Stimulated activated CD8-positive, alpha-beta memory T cell treated with anti-CD3 and anti-CD28 coated beads, Interleukin-15, amount 100 ng/mL, for 48 hours (primary cell): ENCODE results near the gene ANO7.
"Not testable (repeated sequence)": the region's sequence is repeated elsewhere in the genome, so short reads cannot be mapped to it uniquely, and the experiment has no call there.

Experiments
- DNase-seq, 2 donors: peaks; one replicate each; pipeline ENCODE4 v3.0.0-alpha.2; 2020; ENCODE audit warnings: low read depth in 2 of 2

ANO7 gene

GRCh38 chr2:241191081-241191480, 2.6 kb downstream of the ANO7 start:
- no peak for DNase-seq

DNA sequence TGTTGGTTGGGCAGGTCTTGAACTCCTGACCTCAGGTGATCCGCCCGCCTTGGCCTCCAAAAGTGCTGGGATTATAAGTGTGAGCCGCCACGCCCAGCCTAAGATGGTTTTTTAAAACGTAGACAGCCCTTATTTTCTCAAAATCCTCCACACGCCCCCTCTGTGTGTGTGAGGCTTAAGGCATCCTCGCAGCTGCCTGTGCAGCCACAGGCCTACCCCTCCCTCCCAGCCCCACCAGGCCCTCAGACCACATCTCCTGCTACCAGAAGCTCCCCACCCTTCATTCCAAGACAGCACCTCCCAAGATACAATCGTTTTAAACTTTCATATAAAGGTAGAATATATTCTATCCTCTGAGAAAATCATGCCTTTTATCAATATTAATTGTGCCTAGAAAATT, 4.8 kb downstream of the ANO7 start:
- DNase-seq: no peak

- no peak for DNase-seq
Observed at GRCh38 chr2:241194811-241195210, 6.3 kb downstream of the ANO7 start.

DNA sequence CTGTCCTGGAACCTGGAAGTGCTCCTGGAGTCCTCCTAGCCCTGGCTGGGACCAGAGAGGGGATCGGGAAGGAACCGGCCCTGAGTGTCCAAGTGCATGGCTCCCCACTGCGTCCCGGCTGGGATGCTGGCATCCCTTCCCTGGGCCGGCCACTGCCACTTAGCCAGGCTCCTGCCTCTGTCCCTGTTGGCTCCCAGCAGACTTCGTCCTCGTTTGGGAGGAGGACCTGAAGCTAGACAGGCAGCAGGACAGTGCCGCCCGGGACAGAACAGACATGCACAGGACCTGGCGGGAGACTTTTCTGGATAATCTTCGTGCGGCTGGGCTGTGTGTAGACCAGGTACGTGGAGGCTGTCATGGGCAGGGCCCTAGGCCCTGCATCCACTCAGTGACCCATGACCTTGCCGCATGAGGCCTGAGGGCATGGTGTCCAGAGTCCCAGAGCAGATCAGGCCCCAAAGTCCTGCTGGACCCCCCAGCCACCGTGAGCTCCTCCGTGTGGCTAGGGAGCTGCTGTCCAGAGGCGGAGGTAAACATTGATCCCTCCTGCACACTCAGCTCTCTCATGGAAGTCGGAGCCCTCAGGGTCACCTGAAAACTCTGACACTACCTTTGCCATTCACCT, 7.1 kb downstream of the ANO7 start:
- DNase-seq: no peak

DNA sequence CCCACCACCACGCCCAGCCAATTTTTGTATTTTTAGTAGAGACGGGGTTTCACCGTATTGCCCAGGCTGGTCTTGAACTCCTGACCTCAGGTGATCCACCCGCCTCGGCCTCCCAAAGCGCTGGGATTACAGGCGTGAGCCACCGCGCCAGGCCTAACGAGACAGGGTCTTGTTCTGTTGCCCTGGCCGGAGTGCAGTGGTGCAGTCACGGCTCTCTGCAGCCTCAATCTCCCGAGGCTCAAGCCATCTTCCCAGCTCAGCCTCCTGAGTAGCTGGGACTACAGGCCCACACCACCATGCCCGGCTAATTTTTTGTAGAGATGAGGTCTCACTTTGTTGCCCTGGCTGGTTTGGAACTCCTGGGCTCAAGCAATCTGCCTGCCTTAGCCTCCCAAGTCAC, 8.8 kb downstream of the ANO7 start:
- DNase-seq: not testable (repeated sequence)

DNA sequence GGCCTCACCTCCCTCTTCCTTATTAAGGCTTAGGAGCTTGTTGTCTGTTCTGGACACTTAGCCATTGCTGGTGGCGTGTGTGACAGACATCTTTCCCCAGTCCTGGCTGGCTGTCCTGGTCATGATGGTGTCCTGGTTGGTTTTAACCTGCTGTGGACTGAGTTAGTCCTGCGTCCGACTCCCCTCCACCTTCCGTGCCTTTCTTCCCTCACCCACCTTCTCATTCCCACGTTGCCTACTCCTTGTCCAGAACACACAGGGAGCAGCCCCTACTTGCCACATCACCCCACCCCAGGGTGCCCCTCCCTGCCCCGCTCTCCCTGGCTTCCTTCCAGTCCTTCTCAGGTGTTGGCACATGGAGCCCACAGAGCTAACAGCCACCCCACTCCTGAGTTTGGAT, 9.5 kb downstream of the ANO7 start:
- DNase-seq: no peak

GRCh38 chr2:241198381-241199279, 10.2 kb downstream of the ANO7 start:
- DNase-seq: no peak

- no peak for DNase-seq
Observed at GRCh38 chr2:241199286-241199685, 10.8 kb downstream of the ANO7 start.

- DNase-seq: no peak
Observed at GRCh38 chr2:241199897-241200821, 11.7 kb downstream of the ANO7 start.

DNA sequence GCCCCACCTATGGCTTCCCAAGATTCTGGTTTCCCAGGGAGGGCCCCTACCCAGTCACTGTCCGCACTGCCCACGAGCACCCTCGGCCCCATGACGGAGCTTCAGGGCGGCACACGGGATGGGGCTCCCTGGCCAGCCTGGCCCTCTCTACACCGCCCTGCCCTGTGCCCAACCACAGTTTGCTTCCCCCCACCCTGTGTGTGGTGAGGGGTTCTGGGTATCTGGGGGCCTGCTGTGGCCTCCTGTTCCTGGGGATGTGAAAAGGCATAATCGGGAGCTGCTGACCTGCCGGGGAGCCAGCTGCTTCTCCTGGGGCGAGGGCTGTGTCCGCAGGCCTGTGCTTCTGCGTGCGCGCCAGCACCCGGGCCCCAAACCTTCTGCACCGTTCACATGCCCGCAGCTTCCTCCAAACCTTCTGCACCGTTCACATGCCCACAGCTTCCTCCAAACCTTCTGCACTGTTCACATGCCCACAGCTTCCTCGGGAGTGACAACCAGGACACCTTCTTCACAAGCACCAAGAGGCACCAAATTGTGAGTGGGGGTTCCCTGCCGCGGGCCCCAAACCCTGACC, 12.4 kb downstream of the ANO7 start:
- no peak for DNase-seq

GRCh38 chr2:241201445-241202267, 13.2 kb downstream of the ANO7 start:
- DNase-seq: no peak

DNA sequence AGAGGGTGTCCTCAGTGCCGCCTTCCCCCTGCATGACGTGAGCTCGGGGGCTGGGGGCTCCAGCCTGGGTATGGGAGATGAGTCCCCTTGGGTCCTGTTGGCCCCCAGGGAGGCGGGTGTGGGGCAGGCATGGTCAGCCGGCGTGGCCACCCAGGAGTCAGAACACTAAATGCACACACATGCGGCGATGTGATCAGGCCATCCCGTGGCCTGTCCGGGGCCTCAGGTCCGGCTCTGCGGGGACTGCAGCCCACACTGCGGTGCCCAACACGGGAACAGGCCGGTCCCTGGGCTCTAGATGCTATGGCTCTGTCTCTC, 13.8 kb downstream of the ANO7 start:
- DNase-seq: no peak

DNA sequence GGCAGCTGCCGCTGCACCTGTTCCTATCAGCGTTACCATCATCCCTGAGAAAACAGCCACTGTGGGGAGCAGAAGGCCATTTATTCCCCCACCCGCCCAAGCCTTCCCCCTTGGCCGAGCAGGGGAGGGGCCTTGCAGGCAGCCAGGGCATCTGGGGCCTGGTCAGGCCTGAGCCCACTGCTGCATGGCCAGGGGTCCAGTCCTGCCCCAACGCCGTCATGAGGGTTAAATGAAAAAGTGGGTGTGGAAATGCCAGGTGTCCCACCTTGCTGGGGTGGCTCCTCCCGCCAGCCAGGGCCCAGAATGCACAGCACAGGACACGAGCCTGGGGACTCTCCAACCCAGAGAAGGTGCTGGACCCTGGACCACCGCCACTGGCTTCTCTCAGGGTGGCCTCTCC, 14.2 kb downstream of the ANO7 start:
- DNase-seq: no peak

DNA sequence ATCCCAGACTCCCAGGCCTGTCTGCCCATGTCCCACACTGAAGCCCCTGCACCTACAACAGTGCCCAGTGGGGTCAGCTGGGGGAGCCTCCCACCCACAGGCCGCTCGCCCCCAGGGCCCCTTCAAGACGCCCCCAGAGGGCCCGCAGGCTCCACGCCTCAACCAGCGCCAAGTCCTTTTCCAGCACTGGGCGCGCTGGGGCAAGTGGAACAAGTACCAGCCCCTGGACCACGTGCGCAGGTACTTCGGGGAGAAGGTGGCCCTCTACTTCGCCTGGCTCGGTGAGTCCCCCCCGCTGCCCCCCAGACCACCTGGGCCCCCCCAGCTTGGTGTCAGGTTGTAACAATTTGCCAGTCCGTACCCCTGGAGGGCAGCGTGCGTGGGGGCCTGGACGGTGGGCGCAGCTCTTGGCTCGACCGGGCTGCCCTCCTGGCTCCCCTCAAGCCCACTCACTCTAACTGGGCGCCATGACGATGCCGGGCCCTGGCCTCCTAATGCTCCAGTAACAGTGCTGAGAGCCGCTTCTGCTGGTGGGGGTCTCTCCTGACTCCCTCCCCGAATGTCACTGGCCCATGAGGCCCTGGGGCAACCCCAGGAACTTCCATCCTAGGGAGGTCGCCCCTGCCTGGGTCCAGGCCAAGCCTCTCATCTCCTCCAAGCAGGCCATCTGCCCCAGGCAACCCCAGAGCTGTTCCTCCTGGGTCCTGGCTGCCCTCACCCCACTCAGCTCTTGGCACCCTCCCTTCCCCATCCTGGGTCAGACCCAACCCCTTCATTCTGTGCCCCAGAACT, 14.9 kb downstream of the ANO7 start:
- DNase-seq: no peak

GRCh38 chr2:241204010-241204384, 15.5 kb downstream of the ANO7 start:
- no peak for DNase-seq

DNA sequence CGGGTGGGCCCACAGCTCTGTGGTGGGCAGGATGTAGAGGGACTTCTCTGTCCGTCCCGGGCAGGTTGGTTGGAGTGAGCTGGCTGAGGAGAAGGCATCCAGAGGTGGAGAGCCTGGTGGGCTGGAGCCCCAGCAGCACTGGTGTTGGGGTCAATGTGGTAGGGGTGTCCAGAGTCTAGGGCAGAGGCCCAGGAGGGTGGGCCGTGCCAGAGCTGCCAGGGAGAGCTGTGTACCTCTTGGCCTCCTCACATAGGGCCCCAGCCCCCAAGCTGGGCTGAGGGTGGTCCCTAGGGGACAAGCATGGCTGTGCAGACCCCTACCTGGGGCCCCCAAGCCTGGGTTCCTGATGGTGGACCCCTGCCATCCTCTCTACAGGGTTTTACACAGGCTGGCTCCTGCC, 16.0 kb downstream of the ANO7 start:
- no peak for DNase-seq

DNA sequence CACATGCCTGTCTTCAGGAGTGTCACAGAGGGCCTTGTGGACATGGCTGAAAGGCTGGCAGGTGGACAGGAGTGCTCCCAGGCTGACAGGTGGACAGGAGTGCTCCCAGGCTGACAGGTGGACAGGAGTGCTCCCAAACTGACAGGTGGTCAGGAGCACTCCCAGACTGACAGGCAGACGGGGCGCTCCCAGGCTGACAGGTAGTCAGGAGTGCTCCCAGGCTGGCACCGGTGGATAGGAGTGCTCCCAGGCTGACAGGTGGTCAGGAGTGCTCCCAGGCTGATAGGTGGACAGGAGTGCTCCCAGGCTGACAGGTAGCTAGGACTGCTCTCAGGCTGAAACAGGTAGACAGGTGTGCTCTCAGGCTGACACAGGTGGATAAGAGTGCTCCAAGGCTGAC, 16.6 kb downstream of the ANO7 start:
- DNase-seq: no peak

- DNase-seq: no peak
Observed at GRCh38 chr2:241207151-241207550, 18.7 kb downstream of the ANO7 start.

GRCh38 chr2:241207641-241208040, 19.2 kb downstream of the ANO7 start:
- no peak for DNase-seq

DNA sequence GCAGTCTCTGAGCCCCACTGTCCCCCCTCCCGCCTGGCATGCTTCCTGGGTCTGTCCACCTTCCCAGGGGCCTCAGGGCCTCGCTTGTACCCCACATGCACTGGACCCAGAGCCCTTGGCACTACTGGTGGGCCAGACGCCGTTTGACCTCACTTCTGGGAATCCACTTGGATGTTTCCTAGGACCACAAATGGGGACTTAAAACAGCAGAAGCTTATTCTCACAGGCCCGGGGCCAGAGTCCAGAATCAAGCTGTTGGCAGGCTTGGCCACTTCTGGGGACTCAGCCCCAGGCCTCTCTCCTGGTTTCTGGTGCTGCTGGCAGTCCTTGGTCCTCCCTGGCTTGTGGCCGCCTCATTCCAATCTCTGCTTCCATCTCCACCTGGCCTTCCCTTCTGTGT, 19.6 kb downstream of the ANO7 start:
- no peak for DNase-seq
